ENCODE results near the gene FBXL20.

Gene FBXL20

GRCh38 chr17:39231091-39231561, 170.3 kb downstream of the FBXL20 start:
- Histone ChIP-seq H3K27ac (ENCODE audit: low read length) (no peak overlapping the region), H3K4me3 (ENCODE audit: low read length) (no peak overlapping the region), H3K9ac (ENCODE audit: low read length) (no peak overlapping the region), H3K36me3 (ENCODE audit: control insufficient read depth, low read depth, low read length) (no peaks in the 10 kb centered on the region), H3K4me1 (ENCODE audit: control insufficient read depth, low read depth, low read length) (peaks cover 10% of the 10 kb centered on the region), H3K9me3 (ENCODE audit: control insufficient read depth, low read depth, low read length) (no peaks in the 10 kb centered on the region), H3K27me3 (ENCODE audit: control insufficient read depth, insufficient read depth, low read length) (peaks cover 6% of the 10 kb centered on the region)

GRCh38 chr17:39230361-39230760, 171.1 kb downstream of the FBXL20 start:
- H3K27me3 ChIP-seq (ENCODE audit: control insufficient read depth, insufficient read depth, low read length): peaks cover 11% of the 10 kb centered on the region
- H3K27ac ChIP-seq (ENCODE audit: low read length): no peak overlapping the region
- no peak overlapping the region for H3K4me3 ChIP-seq (ENCODE audit: low read length)
- H3K9ac ChIP-seq (ENCODE audit: low read length): no peak overlapping the region
- H3K9me3 ChIP-seq (ENCODE audit: control insufficient read depth, low read depth, low read length): no peaks in the 10 kb centered on the region
- H3K36me3 ChIP-seq (ENCODE audit: control insufficient read depth, low read depth, low read length): no peaks in the 10 kb centered on the region
- H3K4me1 ChIP-seq (ENCODE audit: control insufficient read depth, low read depth, low read length): peaks cover 12% of the 10 kb centered on the region

DNA sequence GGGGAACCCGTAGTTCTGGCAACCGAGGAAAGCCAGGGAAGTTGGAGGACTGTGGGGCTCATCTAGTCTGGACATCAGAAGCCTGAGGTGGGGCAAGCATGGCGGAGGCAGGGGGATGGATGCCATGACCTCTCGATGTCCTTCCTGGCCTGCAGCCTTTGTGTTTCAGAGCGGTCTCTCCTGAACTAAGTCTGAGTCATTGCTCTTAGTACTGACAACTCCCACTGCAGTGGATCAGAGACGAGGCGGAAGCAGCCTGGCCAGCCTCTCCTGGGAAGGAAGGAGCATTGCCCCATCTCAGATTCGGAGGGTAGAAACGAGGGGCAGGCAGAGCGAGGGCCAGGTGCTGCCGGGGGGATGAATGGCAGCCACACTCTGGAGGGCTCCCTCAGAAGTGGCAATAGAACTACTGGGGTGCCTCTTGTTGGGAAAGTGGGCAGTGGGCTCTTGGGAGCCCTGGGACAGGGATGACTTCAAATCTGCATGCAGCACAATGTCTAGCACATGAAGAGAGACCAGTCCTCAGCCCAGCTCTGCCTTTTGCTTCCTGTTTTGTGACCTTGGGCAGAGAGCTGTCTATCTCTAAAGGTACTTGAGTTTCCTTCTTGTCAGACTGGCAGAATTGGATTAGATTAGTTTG, 172.0 kb downstream of the FBXL20 start:
- Histone ChIP-seq H3K9ac (ENCODE audit: low read length) (no peak overlapping the region), H3K4me3 (ENCODE audit: low read length) (no peak overlapping the region), H3K36me3 (ENCODE audit: control insufficient read depth, low read depth, low read length) (no peaks in the 10 kb centered on the region), H3K27me3 (ENCODE audit: control insufficient read depth, insufficient read depth, low read length) (peaks cover 21% of the 10 kb centered on the region), H3K9me3 (ENCODE audit: control insufficient read depth, low read depth, low read length) (no peaks in the 10 kb centered on the region), H3K4me1 (ENCODE audit: control insufficient read depth, low read depth, low read length) (peaks cover 13% of the 10 kb centered on the region), H3K27ac (ENCODE audit: low read length) (no peak overlapping the region)

DNA sequence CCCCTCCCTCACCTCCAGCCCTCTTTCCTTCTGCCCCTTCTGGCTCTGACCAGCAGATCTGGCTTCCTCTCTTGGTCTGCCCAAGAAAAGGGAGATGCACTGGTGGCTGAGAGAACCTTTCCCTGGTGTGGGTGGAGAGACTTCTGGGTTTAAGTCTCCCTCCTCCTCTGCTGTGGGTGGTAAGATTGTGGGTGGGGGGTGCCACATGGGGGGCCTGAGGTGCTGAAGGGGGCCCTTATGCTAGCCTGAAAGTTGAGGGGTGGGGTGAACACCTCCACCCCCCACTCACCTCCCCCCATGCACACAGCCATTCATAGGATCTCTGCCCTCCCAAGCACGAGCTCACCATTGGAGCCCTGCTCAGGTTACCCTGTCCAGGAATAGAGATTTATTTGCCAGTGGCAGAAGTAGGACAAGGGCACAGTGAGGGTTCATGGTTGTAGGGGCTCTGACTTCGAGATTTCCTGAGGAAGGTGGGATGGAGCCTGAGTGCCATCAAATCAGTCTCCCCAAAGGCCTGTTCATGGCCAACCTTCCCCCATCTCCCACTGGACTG, 174.0 kb downstream of the FBXL20 start:
- Histone ChIP-seq H3K36me3 (ENCODE audit: control insufficient read depth, low read depth, low read length) (no peaks in the 10 kb centered on the region), H3K4me1 (ENCODE audit: control insufficient read depth, low read depth, low read length) (peaks cover 23% of the 10 kb centered on the region), H3K27me3 (ENCODE audit: control insufficient read depth, insufficient read depth, low read length) (peaks cover 38% of the 10 kb centered on the region), H3K9ac (ENCODE audit: low read length) (no peak overlapping the region), H3K4me3 (ENCODE audit: low read length) (no peak overlapping the region), H3K27ac (ENCODE audit: low read length) (no peak overlapping the region), H3K9me3 (ENCODE audit: control insufficient read depth, low read depth, low read length) (no peaks in the 10 kb centered on the region)

- Histone ChIP-seq H3K4me3 (ENCODE audit: low read length) (peak overlapping the region; percentile 42), H3K9me3 (ENCODE audit: control insufficient read depth, low read depth, low read length) (no peaks in the 10 kb centered on the region), H3K27me3 (ENCODE audit: control insufficient read depth, insufficient read depth, low read length) (peaks cover 38% of the 10 kb centered on the region)
These were observed 175.3 kb downstream of the FBXL20 start for GRCh38 chr17:39225959-39226683.

DNA sequence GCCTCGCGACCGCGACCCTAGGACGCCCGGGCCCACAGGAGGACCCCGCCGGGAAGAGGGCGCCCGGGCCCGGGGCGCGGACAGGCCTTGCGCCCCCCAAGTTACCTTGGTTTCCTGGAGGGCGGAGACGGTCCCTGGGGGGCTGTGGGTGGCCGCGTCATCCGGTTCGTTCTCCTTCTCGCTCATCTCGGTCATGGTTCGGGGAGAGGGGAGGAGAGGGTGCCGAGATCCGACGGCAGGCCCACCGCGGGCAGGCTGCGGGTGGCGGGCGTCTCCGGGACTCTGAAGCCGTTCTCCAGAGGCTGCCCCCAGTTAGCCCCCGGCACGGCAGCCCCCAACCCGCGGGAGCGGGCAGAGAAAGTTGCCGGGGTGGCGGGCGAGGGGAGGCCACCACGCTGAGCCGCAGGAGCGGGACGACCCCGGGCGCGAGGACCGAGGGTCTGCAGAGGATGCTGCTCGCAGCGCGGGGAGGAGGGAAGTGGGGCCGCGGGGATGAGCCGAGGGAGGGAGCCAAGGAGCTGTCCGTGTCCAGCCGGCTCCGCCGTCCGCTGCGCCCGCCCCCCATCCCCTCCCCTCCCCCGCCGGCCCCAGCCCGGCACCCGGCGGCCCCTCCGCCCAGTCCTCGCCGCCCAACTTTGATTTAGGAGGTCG, 176.0 kb downstream of the FBXL20 start, which contains the start of gene STAC2:
STAC2 (minus strand) TSS at position 638 of the 651 bp plus-strand sequence; CDS start at position 195, 443 bp downstream.
- Histone ChIP-seq H3K9me3 (ENCODE audit: control insufficient read depth, low read depth, low read length) (no peaks in the 10 kb centered on the region), H3K9ac (ENCODE audit: low read length) (no peak within 1 kb of the TSS), H3K36me3 (ENCODE audit: control insufficient read depth, low read depth, low read length) (no peaks in the 10 kb centered on the region), H3K4me3 (ENCODE audit: low read length) (peak within 1 kb of the TSS; percentile 56), H3K27me3 (ENCODE audit: control insufficient read depth, insufficient read depth, low read length) (peaks cover 38% of the 10 kb centered on the region), H3K4me1 (ENCODE audit: control insufficient read depth, low read depth, low read length) (peaks cover 14% of the 10 kb centered on the region), H3K27ac (ENCODE audit: low read length) (no peak within 1 kb of the TSS)

More at GRCh38 chr17:39225959-39226683, 175.3 kb downstream of the FBXL20 start:
- Histone ChIP-seq H3K36me3 (ENCODE audit: control insufficient read depth, low read depth, low read length) (no peaks in the 10 kb centered on the region), H3K4me1 (ENCODE audit: control insufficient read depth, low read depth, low read length) (peaks cover 14% of the 10 kb centered on the region), H3K9ac (ENCODE audit: low read length) (no peak overlapping the region), H3K27ac (ENCODE audit: low read length) (no peak overlapping the region)

DNA sequence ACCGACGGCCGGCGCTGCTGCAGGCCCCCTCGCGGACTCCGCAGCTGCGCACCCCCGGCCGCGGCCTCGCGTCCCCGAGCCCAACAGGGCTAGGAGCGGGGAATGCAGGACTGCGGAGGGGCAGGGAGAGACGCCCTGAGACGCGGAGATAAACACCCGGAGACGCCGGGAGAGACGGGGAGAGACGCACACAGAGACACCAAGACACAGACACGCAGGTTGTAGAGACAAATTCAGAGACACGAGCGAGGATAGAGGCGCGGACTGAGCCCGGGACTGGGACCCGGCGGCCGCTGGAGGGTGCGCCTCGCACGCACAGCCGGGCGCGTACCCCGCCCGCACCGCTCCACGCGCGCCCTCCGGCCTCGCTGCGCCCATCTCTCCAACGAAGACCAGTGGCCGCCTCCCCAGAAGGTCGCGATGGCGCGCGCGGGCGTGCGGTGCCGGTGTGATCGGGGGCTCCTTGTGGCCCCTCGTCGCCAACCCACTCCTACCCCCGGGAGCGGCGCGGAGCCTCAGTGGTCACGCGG, 176.6 kb downstream of the FBXL20 start:
- H3K27me3 ChIP-seq (ENCODE audit: control insufficient read depth, insufficient read depth, low read length): peaks cover 38% of the 10 kb centered on the region
- H3K4me3 ChIP-seq (ENCODE audit: low read length): peak overlapping the region; percentile 56
- H3K9ac ChIP-seq (ENCODE audit: low read length): no peak overlapping the region

DNA sequence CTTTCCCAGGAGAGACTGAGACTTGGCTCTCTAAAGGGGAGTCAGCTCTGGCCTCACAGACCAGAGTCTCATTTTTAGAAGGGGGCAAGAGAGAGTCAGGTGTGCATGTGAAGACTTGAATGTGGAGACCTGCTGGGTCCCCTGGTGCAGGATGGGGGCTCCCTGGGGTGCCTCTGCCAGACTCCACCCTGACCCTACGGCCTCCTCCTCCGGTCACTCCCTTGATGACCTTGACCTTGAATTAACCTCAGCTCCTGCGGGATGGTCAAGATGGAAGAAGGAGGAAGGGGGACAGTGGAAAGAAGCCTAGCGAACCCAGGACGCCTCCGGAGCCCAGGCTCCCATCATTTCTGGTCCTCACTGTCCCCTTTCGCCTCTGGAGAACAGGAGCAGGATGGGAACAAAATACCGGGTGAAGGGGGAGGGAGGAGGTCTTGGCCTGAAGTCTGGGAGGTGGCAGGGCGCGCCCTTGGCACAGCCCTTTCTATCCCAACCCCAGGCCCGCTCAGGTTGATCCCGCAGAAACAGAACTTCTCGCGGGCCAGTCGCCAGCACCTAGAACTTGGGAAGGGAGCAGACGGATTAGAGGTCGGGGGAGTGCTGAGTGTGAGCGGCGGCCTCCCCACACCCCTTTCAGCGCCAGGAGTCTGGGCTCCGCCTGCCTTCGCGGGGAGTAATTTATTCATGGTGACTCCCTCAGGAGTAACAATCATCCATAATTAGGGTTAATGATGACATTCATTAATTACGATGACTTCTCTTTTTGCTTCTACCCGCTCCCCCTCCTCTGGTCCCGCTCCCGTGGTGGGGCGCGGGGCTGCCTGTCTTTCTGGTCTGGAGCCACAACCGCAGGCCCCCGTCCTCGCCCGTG, 177.3 kb downstream of the FBXL20 start:
- no peak overlapping the region for H3K9ac ChIP-seq (ENCODE audit: low read length)

More for the DNA sequence above, 176.6 kb downstream of the FBXL20 start:
- Histone ChIP-seq H3K27ac (ENCODE audit: low read length) (no peak overlapping the region), H3K36me3 (ENCODE audit: control insufficient read depth, low read depth, low read length) (no peaks in the 10 kb centered on the region), H3K4me1 (ENCODE audit: control insufficient read depth, low read depth, low read length) (peaks cover 14% of the 10 kb centered on the region), H3K9me3 (ENCODE audit: control insufficient read depth, low read depth, low read length) (no peaks in the 10 kb centered on the region)

GRCh38 chr17:39222866-39223834, 178.3 kb downstream of the FBXL20 start:
- Histone ChIP-seq H3K27me3 (ENCODE audit: control insufficient read depth, insufficient read depth, low read length) (peaks cover 52% of the 10 kb centered on the region), H3K9ac (ENCODE audit: low read length) (no peak overlapping the region), H3K4me1 (ENCODE audit: control insufficient read depth, low read depth, low read length) (peaks cover 14% of the 10 kb centered on the region), H3K27ac (ENCODE audit: low read length) (no peak overlapping the region), H3K36me3 (ENCODE audit: control insufficient read depth, low read depth, low read length) (no peaks in the 10 kb centered on the region), H3K4me3 (ENCODE audit: low read length) (no peak overlapping the region), H3K9me3 (ENCODE audit: control insufficient read depth, low read depth, low read length) (no peaks in the 10 kb centered on the region)

More for the DNA sequence above, 177.3 kb downstream of the FBXL20 start:
- H3K9me3 ChIP-seq (ENCODE audit: control insufficient read depth, low read depth, low read length): no peaks in the 10 kb centered on the region
- H3K27me3 ChIP-seq (ENCODE audit: control insufficient read depth, insufficient read depth, low read length): peaks cover 42% of the 10 kb centered on the region
- H3K4me1 ChIP-seq (ENCODE audit: control insufficient read depth, low read depth, low read length): peaks cover 14% of the 10 kb centered on the region
- H3K36me3 ChIP-seq (ENCODE audit: control insufficient read depth, low read depth, low read length): no peaks in the 10 kb centered on the region
- H3K27ac ChIP-seq (ENCODE audit: low read length): no peak overlapping the region
- peak overlapping the region; percentile 56 for H3K4me3 ChIP-seq (ENCODE audit: low read length)

GRCh38 chr17:39222151-39222550, 179.3 kb downstream of the FBXL20 start:
- Histone ChIP-seq H3K27ac (ENCODE audit: low read length) (no peak overlapping the region), H3K4me1 (ENCODE audit: control insufficient read depth, low read depth, low read length) (peaks cover 14% of the 10 kb centered on the region), H3K9me3 (ENCODE audit: control insufficient read depth, low read depth, low read length) (no peaks in the 10 kb centered on the region), H3K36me3 (ENCODE audit: control insufficient read depth, low read depth, low read length) (no peaks in the 10 kb centered on the region), H3K27me3 (ENCODE audit: control insufficient read depth, insufficient read depth, low read length) (peaks cover 61% of the 10 kb centered on the region), H3K9ac (ENCODE audit: low read length) (no peak overlapping the region), H3K4me3 (ENCODE audit: low read length) (no peak overlapping the region)

Data from iPS-18a (cell line).